H9 (cell line): ENCODE data around the gene MASP2. TPM values are rescaled to one million over a fixed set of nuclear protein-coding genes. Genes with fewer than 3 reads are reported as not detected.
A peak's percentile ranks its signal among the peaks of the same experiment; 100 is the strongest.

Source experiments
- DNase-seq: peaks from one replicate; pipeline ENCODE4 v3.0.0-alpha.2; 2017
- H2AFZ ChIP-seq: one replicate; pipeline ENCODE4 v1.6.1; 2013; ENCODE audit warnings: mild to moderate bottlenecking, low read length, control low read depth, moderate library complexity
- H2AK5ac ChIP-seq: 2 replicates; pipeline ENCODE4 v1.6.1; 2013; ENCODE audit warnings: low read length, control low read depth, mixed read lengths; ENCODE audit not compliant: insufficient read length
- H2BK120ac ChIP-seq: one replicate; pipeline ENCODE4 v1.6.1; 2013; ENCODE audit warnings: low read depth, mild to moderate bottlenecking, low read length, control low read depth, inconsistent platforms; ENCODE audit not compliant: poor library complexity, severe bottlenecking
- H2BK12ac ChIP-seq: 2 replicates; pipeline ENCODE4 v1.6.1; 2013; ENCODE audit warnings: low read length, control low read depth, mixed read lengths, low read depth; ENCODE audit not compliant: insufficient read length
- H2BK15ac ChIP-seq: 2 replicates; pipeline ENCODE4 v1.6.1; 2013; ENCODE audit warnings: low read depth, low read length, control low read depth
- H2BK20ac ChIP-seq: one replicate; pipeline ENCODE4 v1.6.1; 2013; ENCODE audit warnings: low read depth, mild to moderate bottlenecking, low read length, control low read depth, inconsistent platforms; ENCODE audit not compliant: poor library complexity, severe bottlenecking
- H2BK5ac ChIP-seq: 2 replicates; pipeline ENCODE4 v1.6.1; 2013; ENCODE audit warnings: low read length, control low read depth, mixed read lengths; ENCODE audit not compliant: insufficient read length
- H3K14ac ChIP-seq: 2 replicates; pipeline ENCODE4 v1.6.1; 2013; ENCODE audit warnings: low read length, control low read depth; ENCODE audit not compliant: insufficient read depth
- H3K18ac ChIP-seq: 2 replicates; pipeline ENCODE4 v1.6.1; 2013; ENCODE audit warnings: low read depth, mild to moderate bottlenecking, mixed read lengths, low read length, control low read depth; ENCODE audit not compliant: insufficient read length
- H3K23ac ChIP-seq: 2 replicates; pipeline ENCODE4 v1.6.1; 2013; ENCODE audit warnings: low read length, control low read depth, mixed read lengths, low read depth; ENCODE audit not compliant: insufficient read length
- H3K23me2 ChIP-seq: 2 replicates; pipeline ENCODE4 v1.6.1; 2013; ENCODE audit warnings: low read depth, mild to moderate bottlenecking, mixed read lengths, low read length, control low read depth; ENCODE audit not compliant: insufficient read length, poor library complexity, severe bottlenecking
- H3K27ac ChIP-seq: 2 replicates; pipeline ENCODE4 v1.5.1; 2013; ENCODE audit warnings: low read length, control low read depth, mixed read lengths, low read depth; ENCODE audit not compliant: insufficient read length
- H3K27me3 ChIP-seq: 2 replicates; pipeline ENCODE4 v1.6.1; 2013; ENCODE audit warnings: low read length, control low read depth, inconsistent platforms; ENCODE audit not compliant: insufficient read depth
- H3K4ac ChIP-seq: 2 replicates; pipeline ENCODE4 v1.6.1; 2013; ENCODE audit warnings: low read depth, mild to moderate bottlenecking, control low read depth, inconsistent platforms, low read length, moderate library complexity
- H3K4me1 ChIP-seq: 2 replicates; pipeline ENCODE4 v1.6.1; 2013; ENCODE audit warnings: low read length, control low read depth, inconsistent platforms; ENCODE audit not compliant: insufficient read depth
- H3K4me2 ChIP-seq: 2 replicates; pipeline ENCODE4 v1.6.1; 2013; ENCODE audit warnings: low read length, control low read depth, mixed read lengths; ENCODE audit not compliant: insufficient read length, insufficient read depth
- H3K56ac ChIP-seq: 2 replicates; pipeline ENCODE4 v1.6.1; 2013; ENCODE audit warnings: low read depth, mild to moderate bottlenecking, mixed read lengths, low read length, control low read depth; ENCODE audit not compliant: insufficient read length
- H3K79me1 ChIP-seq: 2 replicates; pipeline ENCODE4 v1.6.1; 2013; ENCODE audit warnings: low read depth, mild to moderate bottlenecking, moderate library complexity, low read length, control low read depth, inconsistent platforms; ENCODE audit not compliant: insufficient read depth, poor library complexity, severe bottlenecking
- H3K79me2 ChIP-seq: 2 replicates; pipeline ENCODE4 v1.6.1; 2013; ENCODE audit warnings: low read length, control low read depth, inconsistent platforms; ENCODE audit not compliant: insufficient read depth
- H3K9ac ChIP-seq: 2 replicates; pipeline ENCODE4 v1.6.1; 2013; ENCODE audit warnings: low read length, control low read depth, mixed read lengths; ENCODE audit not compliant: insufficient read length; ENCODE audit errors: extremely low read depth
- H3K9me3 ChIP-seq: one replicate; pipeline ENCODE4 v1.6.1; 2013; ENCODE audit warnings: low read depth, low read length, inconsistent platforms; ENCODE audit not compliant: control insufficient read depth
- H3T11ph ChIP-seq: one replicate; pipeline ENCODE4 v1.6.1; 2013; ENCODE audit warnings: mild to moderate bottlenecking, low read length, control low read depth, inconsistent platforms
- H4K20me1 ChIP-seq: one replicate; pipeline ENCODE4 v1.6.1; 2013; ENCODE audit not compliant: control insufficient read depth, insufficient read length, insufficient read depth
- H4K5ac ChIP-seq: 2 replicates; pipeline ENCODE4 v1.6.1; 2013; ENCODE audit warnings: low read depth, mild to moderate bottlenecking, mixed read lengths, low read length, control low read depth; ENCODE audit not compliant: insufficient read length
- H4K8ac ChIP-seq: replicated peaks from 2 replicates; pipeline ENCODE4 v1.6.1; 2013; ENCODE audit warnings: low read length, control low read depth, mixed read lengths, low read depth; ENCODE audit not compliant: insufficient read length
- H4K91ac ChIP-seq: 2 replicates; pipeline ENCODE4 v1.6.1; 2013; ENCODE audit warnings: low read depth, mild to moderate bottlenecking, moderate library complexity, mixed read lengths, low read length, control low read depth; ENCODE audit not compliant: insufficient read length
- H3K27ac Mint-ChIP-seq, 3 experiments: 2 replicates in 2 of 3; 3 replicates in 1 of 3; pipeline ENCODE4 v1.8.0; 2020 to 2021; ENCODE audit warnings: mixed read lengths in 3 of 3, mild to moderate bottlenecking in 1 of 3, moderate library complexity in 1 of 3
- H3K27me3 Mint-ChIP-seq: 2 replicates; pipeline ENCODE4 v1.8.0; 2021; ENCODE audit warnings: low read depth, mild to moderate bottlenecking, moderate library complexity, mixed read lengths
- H3K36me3 Mint-ChIP-seq, 3 experiments: 2 replicates in 2 of 3; 3 replicates in 1 of 3; pipeline ENCODE4 v1.8.0; 2020 to 2021; ENCODE audit warnings: low read depth in 3 of 3, mixed read lengths in 3 of 3; ENCODE audit not compliant: insufficient read depth in 1 of 3
- H3K4me1 Mint-ChIP-seq, 2 experiments: 2 replicates each; pipeline ENCODE4 v1.8.0; 2020; ENCODE audit warnings: mixed read lengths in 2 of 2
- H3K4me3 Mint-ChIP-seq, 2 experiments: 2 replicates in 1 of 2; 3 replicates in 1 of 2; pipeline ENCODE4 v1.8.0; 2020 to 2021; ENCODE audit warnings: mild to moderate bottlenecking in 2 of 2, mixed read lengths in 2 of 2, moderate library complexity in 1 of 2
- H3K9me3 Mint-ChIP-seq, 2 experiments: 2 replicates in 1 of 2; 3 replicates in 1 of 2; pipeline ENCODE4 v1.8.0; 2020; ENCODE audit warnings: mild to moderate bottlenecking in 2 of 2, mixed read lengths in 2 of 2, moderate library complexity in 1 of 2
- CTCF ChIP-seq: fragments of 200-600 bp; sonication (generic); conservative IDR thresholded peaks from 3 replicates; pipeline ENCODE4 v1.8.0; 2021; ENCODE audit warnings: antibody characterized with exemption, mild to moderate bottlenecking
- WGBS: extraction: QIAGEN DNeasy Blood & Tissue Kit; methylation state at CpG from one replicate; pipeline ENCODE4 v1.1.7; 2013; ENCODE audit warnings: missing lambda C conversion rate, low lambda C conversion rate, mixed read lengths; ENCODE audit not compliant: insufficient read length; ENCODE audit errors: extremely low coverage; 5-methylcytosine and 5-hydroxymethylcytosine counted together
- total RNA-seq: library from RNA; stranded (reverse); gene quantifications from 2 replicates; pipeline ENCODE4 v1.2.1, GENCODE V29; 2021

MASP2 gene
- total RNA-seq, 1 experiment from 2014 or later, result 0.46 TPM

- no peak overlapping the region for H4K8ac ChIP-seq
- no peaks in the 10 kb centered on the region for H4K20me1 ChIP-seq
- H3K27me3 ChIP-seq, result no peaks in the 10 kb centered on the region
- H3K4me2 ChIP-seq, result no peak overlapping the region
- DNase-seq, result no peak
- no peaks in the 10 kb centered on the region; the same call in 1 of the 2 replicates for H3K4me1 ChIP-seq
- H3K27ac Mint-ChIP-seq, result peak overlapping the region in 1 of 3 experiments; percentile 63; a peak in 2 of 7 replicates
- no peak overlapping the region for H3K4ac ChIP-seq
- no peak overlapping the region for H3K18ac ChIP-seq
- H3K4me1 Mint-ChIP-seq, result peaks cover 9 to 29% of the 10 kb centered on the region in 2 experiments
- H2BK12ac ChIP-seq, result no peak overlapping the region
- H3K56ac ChIP-seq, result no peak overlapping the region
- H3K36me3 Mint-ChIP-seq, result peaks cover 31 to 77% (median 62%) of the 10 kb centered on the region in 3 experiments; a peak in 6 of 7 replicates
- H3K9ac ChIP-seq, result no peak overlapping the region
- no peak overlapping the region for H2AK5ac ChIP-seq
- no peak overlapping the region for H2BK120ac ChIP-seq
- H2BK15ac ChIP-seq, result no peak overlapping the region
- H3K14ac ChIP-seq, result no peak overlapping the region
- no peak overlapping the region for H3T11ph ChIP-seq
- H4K91ac ChIP-seq, result no peak overlapping the region
- no peak overlapping the region for H3K27ac ChIP-seq
- no peak for TF ChIP-seq CTCF
- no peaks in the 10 kb centered on the region for H3K9me3 ChIP-seq
- no peak overlapping the region for H3K23ac ChIP-seq
- no peaks in the 10 kb centered on the region for H3K9me3 Mint-ChIP-seq
- no peak overlapping the region for H2BK20ac ChIP-seq
- no peaks in the 10 kb centered on the region for H3K27me3 Mint-ChIP-seq
- no peak overlapping the region for H3K4me3 Mint-ChIP-seq
- no peak overlapping the region for H2BK5ac ChIP-seq
- H2AFZ ChIP-seq, result no peak overlapping the region
- no CpG with 5 or more reads among the region's 1 CpG for WGBS
- no peak overlapping the region for H4K5ac ChIP-seq
- H3K79me1 ChIP-seq, result peaks cover 2% of the 10 kb centered on the region
- no peaks in the 10 kb centered on the region for H3K79me2 ChIP-seq
- no peaks in the 10 kb centered on the region for H3K23me2 ChIP-seq
These were observed 21.0 kb downstream of the MASP2 start for GRCh38 chr1:11026052-11026451.
